ENCODE results near the gene DNER. TPM values are rescaled to one million over a fixed set of nuclear protein-coding genes. Genes with fewer than 3 reads are reported as not detected.

DNER gene
- polyA plus RNA-seq, 1 of the 3 experiments (the other 2 are of a cell fraction), result 1.4 TPM

DNA sequence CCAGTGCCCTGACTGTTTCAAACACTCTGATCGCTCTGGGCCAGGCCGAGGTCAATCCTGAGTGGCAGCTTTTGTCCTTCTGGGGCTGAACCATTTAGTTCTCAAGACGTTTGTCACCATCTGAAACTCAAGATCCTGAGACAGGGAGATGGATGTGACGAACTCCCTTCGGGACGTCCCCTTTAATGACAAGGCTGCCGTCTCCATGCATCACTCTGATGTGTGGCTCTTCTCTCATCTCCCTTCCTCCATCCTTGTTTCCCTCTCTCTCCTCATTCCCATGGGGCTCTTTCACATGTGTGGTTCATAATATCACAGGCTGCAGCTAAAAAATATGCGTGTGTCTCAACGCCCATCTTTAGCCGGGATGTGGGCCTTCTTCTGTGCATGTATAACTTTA lies 189.6 kb downstream of the DNER start (continued):
- TF ChIP-seq, protein P1, sequence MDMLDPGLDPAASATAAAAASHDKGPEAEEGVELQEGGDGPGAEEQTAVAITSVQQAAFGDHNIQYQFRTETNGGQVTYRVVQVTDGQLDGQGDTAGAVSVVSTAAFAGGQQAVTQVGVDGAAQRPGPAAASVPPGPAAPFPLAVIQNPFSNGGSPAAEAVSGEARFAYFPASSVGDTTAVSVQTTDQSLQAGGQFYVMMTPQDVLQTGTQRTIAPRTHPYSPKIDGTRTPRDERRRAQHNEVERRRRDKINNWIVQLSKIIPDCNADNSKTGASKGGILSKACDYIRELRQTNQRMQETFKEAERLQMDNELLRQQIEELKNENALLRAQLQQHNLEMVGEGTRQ (IDR thresholded peaks at IDR 0.05; ENCODE audit: borderline replicate concordance, low read depth, low read length), result no peak
- TF ChIP-seq TAF1 (IDR thresholded peaks at IDR 0.05; ENCODE audit: borderline replicate concordance, low read depth, low read length), result no peak
- no peak for TF ChIP-seq EZH2phosphoT487 (IDR thresholded peaks at IDR 0.05; ENCODE audit: borderline replicate concordance, low read depth)

- WGBS (ENCODE audit: low lambda C conversion rate), result 75% methylated on average over 1 of the region's 1 CpG
- POLR2A ChIA-PET, result interaction anchor here (0.5 kb wide), 1 partner anchor 98 kb away, joined by 3 read pairs; no protein-coding TSS in a partner anchor
Measured at GRCh38 chr2:229523663-229524062, 190.7 kb downstream of the DNER start.

More at GRCh38 chr2:229523663-229524062, 190.7 kb downstream of the DNER start:
- CTCF ChIA-PET, result no interaction called here
- Histone ChIP-seq H3K79me2 (ENCODE audit: insufficient read depth) (no peaks in the 10 kb centered on the region), H3K27ac (ENCODE audit: low read depth in 2 of 2, low read length in 1 of 2) (no peak overlapping the region), H3K36me3 (replicated peaks in 1 of 2; ENCODE audit: control insufficient read depth in 1 of 2, insufficient read depth in 2 of 2, low read length in 1 of 2) (no peaks in the 10 kb centered on the region), H3K9me2 (no peaks in the 10 kb centered on the region), H3K9me3 (no peaks in the 10 kb centered on the region), H3F3A (replicated peaks; ENCODE audit: insufficient read depth) (no peaks in the 10 kb centered on the region), H3K4me1 (ENCODE audit: control insufficient read depth in 1 of 2, insufficient read depth in 2 of 2, low read depth in 1 of 2, low read length in 1 of 2) (no peaks in the 10 kb centered on the region; a peak in 1 of 4 replicates), H4K20me1 (ENCODE audit: insufficient read depth) (no peaks in the 10 kb centered on the region), H3K9ac (no peak overlapping the region), H3K4me2 (no peak overlapping the region), H3K27me3 (ENCODE audit: insufficient read depth) (no peaks in the 10 kb centered on the region), H3K4me3 (ENCODE audit: low read depth in 2 of 2, low read length in 1 of 2) (no peak overlapping the region), H2AFZ (ENCODE audit: low read depth) (no peak overlapping the region)
- no peak for TF ChIP-seq EP300 (IDR thresholded peaks at IDR 0.05; ENCODE audit: borderline replicate concordance in 1 of 2, low read depth in 1 of 2, low read length in 1 of 2)
- TF ChIP-seq FOXM1 (IDR thresholded peaks at IDR 0.05; ENCODE audit: low read depth), result no peak
- TF ChIP-seq TEAD4 (IDR thresholded peaks at IDR 0.05; ENCODE audit: borderline replicate concordance, insufficient read depth), result no peak
- no peak for TF ChIP-seq MXI1 (IDR thresholded peaks at IDR 0.05; ENCODE audit: low read depth, low read length)
- TF ChIP-seq TAF1 (IDR thresholded peaks at IDR 0.05; ENCODE audit: borderline replicate concordance, low read depth, low read length), result no peak
- no peak for TF ChIP-seq RFX5 (IDR thresholded peaks at IDR 0.05; ENCODE audit: low read length)
- TF ChIP-seq FOXJ3 (CRISPR knock-in tag; IDR thresholded peaks at IDR 0.05), result no peak
- TF ChIP-seq NFIC (IDR thresholded peaks at IDR 0.05; ENCODE audit: borderline replicate concordance), result no peak
- no peak for TF ChIP-seq NRF1 (IDR thresholded peaks at IDR 0.05; ENCODE audit: low read depth, low read length)
- TF ChIP-seq GABPA (IDR thresholded peaks at IDR 0.05; ENCODE audit: low read depth), result no peak
- no peak for TF ChIP-seq EZH2phosphoT487 (IDR thresholded peaks at IDR 0.05; ENCODE audit: borderline replicate concordance, low read depth)
- no peak for TF ChIP-seq RAD21 (IDR thresholded peaks at IDR 0.05; ENCODE audit: low read length)
- no peak for TF ChIP-seq JUND (IDR thresholded peaks at IDR 0.05)
- TF ChIP-seq, protein P2, sequence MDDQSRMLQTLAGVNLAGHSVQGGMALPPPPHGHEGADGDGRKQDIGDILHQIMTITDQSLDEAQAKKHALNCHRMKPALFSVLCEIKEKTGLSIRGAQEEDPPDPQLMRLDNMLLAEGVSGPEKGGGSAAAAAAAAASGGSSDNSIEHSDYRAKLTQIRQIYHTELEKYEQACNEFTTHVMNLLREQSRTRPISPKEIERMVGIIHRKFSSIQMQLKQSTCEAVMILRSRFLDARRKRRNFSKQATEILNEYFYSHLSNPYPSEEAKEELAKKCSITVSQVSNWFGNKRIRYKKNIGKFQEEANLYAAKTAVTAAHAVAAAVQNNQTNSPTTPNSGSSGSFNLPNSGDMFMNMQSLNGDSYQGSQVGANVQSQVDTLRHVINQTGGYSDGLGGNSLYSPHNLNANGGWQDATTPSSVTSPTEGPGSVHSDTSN (IDR thresholded peaks at IDR 0.05), result no peak
- TF ChIP-seq SIN3A (IDR thresholded peaks at IDR 0.05; ENCODE audit: borderline replicate concordance, low read depth, low read length), result no peak
- no peak for TF ChIP-seq IRF3 (IDR thresholded peaks at IDR 0.05; ENCODE audit: low read depth, low read length)
- no peak for TF ChIP-seq RCOR1 (IDR thresholded peaks at IDR 0.05; ENCODE audit: low read length)
- DNase-seq, result no peak
